ENCODE results near the gene ELAVL3.

DNA sequence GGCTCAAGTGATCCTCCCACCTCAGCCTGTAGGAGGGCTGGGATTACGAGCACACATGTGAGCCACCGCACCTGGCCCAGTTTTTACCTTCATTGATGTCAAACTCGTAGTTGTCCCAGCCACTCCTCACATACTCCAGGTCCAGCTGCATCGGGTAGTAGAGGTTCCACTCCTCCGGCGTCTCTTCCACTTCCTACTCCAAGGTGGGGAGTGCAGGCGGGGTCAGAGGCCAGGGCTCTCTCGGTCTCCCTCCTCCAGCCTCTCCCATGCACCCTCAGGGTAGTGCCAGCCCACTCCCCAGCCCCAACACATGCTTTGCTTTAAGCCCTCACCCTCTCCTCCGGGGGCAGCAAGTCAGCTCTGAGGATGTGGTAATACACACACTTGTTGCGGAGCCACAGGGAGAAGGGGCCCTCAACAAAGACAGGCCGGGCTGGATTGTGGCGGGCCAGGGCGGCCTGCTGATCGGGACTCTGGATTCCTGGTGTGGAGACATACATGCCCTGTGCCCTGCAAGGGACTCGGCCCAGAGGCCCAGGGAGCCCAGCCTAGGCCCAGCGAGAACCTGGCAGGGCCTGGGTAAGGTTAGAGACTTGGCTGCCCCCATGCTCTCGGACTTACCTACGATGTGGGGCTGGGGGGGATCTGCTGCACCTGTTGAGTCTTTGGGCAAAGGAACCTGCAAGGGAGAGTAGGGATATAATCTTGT, 26.7 kb upstream of the ELAVL3 start:
- TF ChIP-seq POLR2A (IDR thresholded peaks at IDR 0.05) (no peak), CTCF (IDR thresholded peaks at IDR 0.05) (no peak)

Measured in lower leg skin (tissue), 3 donors.